SK-N-MC (cell line): ENCODE measurements around the gene TTC17.

Experiments
- DNase-seq: peaks from one replicate; pipeline ENCODE4 v3.0.0-alpha.2; 2011; ENCODE audit warnings: low read depth, low spot score
- H3K27ac ChIP-seq: fragments of 200-600 bp; sonication (generic); 2 replicates; pipeline ENCODE4 v1.5.1; 2016; ENCODE audit warnings: mixed run types
- H3K36me3 ChIP-seq: fragments of 200-600 bp; sonication (generic); 2 replicates; pipeline ENCODE4 v1.6.1; 2017; ENCODE audit warnings: antibody characterized with exemption, low read length, mixed read lengths; ENCODE audit not compliant: insufficient read depth
- H3K4me3 ChIP-seq: fragments of 200-600 bp; sonication (generic); 2 replicates; pipeline ENCODE4 v1.5.1; 2016
- H3K9ac ChIP-seq: fragments of 200-600 bp; sonication (generic); 2 replicates; pipeline ENCODE4 v1.8.0; 2017; ENCODE audit warnings: mixed run types, mixed read lengths; ENCODE audit not compliant: insufficient read length
- H3K9me3 ChIP-seq: fragments of 200-600 bp; sonication (generic); 2 replicates; pipeline ENCODE4 v1.6.1; 2017; ENCODE audit warnings: low read depth, mild to moderate bottlenecking, antibody characterized with exemption, low read length, moderate library complexity, mixed read lengths
- EZH2 ChIP-seq: fragments of 200-600 bp; sonication (generic); IDR thresholded peaks from one replicate; pipeline ENCODE4 v1.6.1; 2017; ENCODE audit warnings: antibody characterized with exemption
- FOXP2 ChIP-seq: optimal IDR thresholded peaks from 2 replicates; pipeline ENCODE3; 2011; ENCODE audit warnings: mild to moderate bottlenecking, moderate library complexity; ENCODE audit not compliant: insufficient read depth; ENCODE audit errors: extremely low read length, control extremely low read depth
- POLR2AphosphoS5 ChIP-seq: IDR thresholded peaks from 2 replicates; pipeline ENCODE4 v1.6.1; 2012; ENCODE audit warnings: mild to moderate bottlenecking, low read depth, low read length, borderline replicate concordance

Gene TTC17

DNA sequence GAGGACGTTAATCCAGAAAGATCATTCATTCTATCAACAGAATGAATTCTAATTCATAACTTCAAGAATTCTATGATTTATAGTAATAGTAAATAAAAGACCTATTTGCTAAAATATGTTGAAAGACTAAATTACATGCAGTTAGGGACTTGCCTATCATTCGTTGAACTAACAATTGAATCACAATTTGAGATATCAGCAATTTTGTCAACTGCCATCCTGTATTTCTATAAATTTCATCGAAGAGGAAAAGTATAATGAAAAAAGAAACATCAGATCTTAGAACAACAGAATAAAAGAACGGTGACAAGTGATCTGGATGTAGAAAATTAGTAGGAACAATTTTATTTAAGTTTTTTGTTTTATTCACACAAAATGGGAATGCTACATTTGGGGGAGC, 4.4 kb upstream of the TTC17 start:
- Histone ChIP-seq H3K36me3 (no peaks in the 10 kb centered on the region), H3K9ac (no peak overlapping the region), H3K9me3 (no peaks in the 10 kb centered on the region), H3K27ac (no peak overlapping the region), H3K4me3 (no peak overlapping the region)
- DNase-seq: no peak
- TF ChIP-seq EZH2 (no peak), FOXP2 (no peak), POLR2AphosphoS5 (no peak)

DNA sequence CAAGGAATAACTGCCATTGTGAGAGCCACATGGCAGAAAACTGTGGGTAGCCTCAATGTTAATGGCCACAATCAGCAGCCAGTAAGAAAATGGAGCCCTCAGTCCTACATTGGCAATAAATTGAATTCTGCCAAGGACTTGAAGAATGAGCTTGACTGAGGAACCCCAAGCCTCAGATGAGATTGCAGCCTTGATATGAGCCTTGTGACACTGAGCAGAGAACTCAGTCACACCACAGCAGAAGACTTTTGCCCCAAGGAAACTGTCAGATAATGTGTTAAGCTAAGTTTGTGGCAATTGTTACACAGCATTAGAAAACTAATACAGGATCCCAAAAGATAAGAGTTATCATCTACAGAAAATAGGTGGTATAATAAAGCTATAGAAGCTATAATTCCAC, 2.4 kb upstream of the TTC17 start:
- Histone ChIP-seq H3K9me3 (no peaks in the 10 kb centered on the region), H3K9ac (no peak overlapping the region), H3K36me3 (no peaks in the 10 kb centered on the region), H3K4me3 (no peak overlapping the region), H3K27ac (no peak overlapping the region)
- no peak for DNase-seq
- TF ChIP-seq POLR2AphosphoS5: no peak
- no peak for TF ChIP-seq EZH2
- no peak for TF ChIP-seq FOXP2

DNA sequence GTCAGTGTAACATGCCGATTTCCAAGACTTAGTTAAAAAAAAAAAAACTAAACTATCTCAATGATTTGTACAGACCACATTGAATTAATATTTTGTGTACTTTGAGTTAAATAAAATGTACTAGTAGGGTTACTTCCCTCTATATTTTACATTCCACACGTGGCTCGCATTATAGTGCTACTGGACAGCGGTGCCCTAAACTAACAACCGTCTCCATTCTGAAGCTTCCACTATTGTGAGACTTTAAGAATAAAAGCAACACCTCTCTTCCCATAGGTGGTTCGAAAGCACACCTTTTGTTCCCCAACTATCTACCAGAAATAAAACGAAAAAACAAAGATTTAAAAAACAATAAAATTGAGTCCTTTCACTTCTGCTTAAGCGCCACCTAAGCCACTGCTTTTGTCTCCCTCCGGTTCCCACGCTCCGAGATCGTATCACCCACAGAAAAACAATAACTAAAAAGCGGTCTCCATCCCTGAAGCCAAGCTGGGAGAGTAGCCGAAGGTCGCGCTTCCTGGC, 380 bp upstream of the TTC17 start:
- Histone ChIP-seq H3K4me3 (peak overlapping the region; percentile 90), H3K9ac (peak overlapping the region; percentile 94), H3K9me3 (no peaks in the 10 kb centered on the region), H3K36me3 (peaks cover 6% of the 10 kb centered on the region; the same call in 1 of the 2 replicates), H3K27ac (no peak overlapping the region)
- no peak for DNase-seq
- peak; percentile 54 for TF ChIP-seq FOXP2
- TF ChIP-seq POLR2AphosphoS5: no peak; the same call in 1 of the 2 replicates

DNA sequence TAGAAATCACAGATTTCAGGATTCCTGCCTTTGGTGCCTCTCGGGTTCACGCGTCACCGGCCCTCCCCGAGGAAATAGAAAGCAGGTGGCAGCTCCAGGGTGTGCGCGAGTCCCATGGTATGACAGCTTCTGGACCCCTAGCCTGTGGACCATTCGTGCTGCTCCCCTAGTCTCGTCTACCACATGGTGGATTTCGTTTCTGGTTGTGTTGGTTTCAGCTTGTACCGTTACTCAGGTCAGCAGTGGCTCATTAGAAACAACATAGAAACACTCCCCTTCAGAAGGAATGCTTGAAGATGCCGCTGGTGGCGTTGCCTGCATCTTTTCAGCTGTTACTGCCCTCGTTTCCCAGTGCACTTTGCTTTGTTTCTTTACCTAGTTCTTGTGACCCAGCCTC, 700 bp downstream of the TTC17 start:
- Histone ChIP-seq H3K9ac (peak overlapping the region; percentile 94), H3K9me3 (no peaks in the 10 kb centered on the region), H3K27ac (0 out of 2 replicates have a peak overlapping the region, but pooled peaks have one; percentile 70), H3K36me3 (peaks cover 11% of the 10 kb centered on the region), H3K4me3 (peak overlapping the region; percentile 90)
- no peak for DNase-seq
- TF ChIP-seq POLR2AphosphoS5 (no peak), EZH2 (no peak), FOXP2 (no peak)

DNA sequence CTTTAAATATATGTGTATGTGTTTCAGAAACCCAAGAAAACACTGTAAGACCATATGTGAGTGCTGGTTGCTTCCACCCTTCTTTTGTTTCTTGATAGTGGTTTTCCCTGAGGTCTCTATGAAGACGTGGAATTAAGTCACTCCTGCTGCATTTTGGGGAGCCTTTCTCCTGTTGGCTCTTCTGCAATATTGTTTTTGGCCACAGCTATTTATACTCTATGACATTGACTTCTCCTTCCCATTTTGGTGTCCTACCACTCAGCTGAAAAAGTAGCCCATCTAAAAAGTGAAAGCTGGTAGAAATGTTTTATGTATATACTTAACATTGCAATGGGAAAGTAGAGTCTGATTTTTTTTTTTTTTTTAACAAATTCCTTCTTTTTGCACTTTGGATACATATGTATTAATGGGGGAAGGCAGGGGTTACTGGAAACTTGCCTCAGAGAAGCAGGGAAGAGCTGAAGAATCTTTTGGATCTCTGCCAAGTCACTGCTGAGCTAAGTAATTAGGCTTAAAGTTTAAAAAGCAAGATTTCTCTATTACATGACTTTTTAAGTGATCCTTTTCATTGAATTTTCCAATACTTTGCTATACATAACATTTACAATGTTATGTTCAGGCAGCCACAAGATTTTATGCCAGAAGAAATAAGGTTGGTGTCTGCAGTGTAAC, 1.8 kb downstream of the TTC17 start:
- peak; percentile 60 for DNase-seq
- peak overlapping the region; percentile 94 for H3K9ac ChIP-seq
- no peak for TF ChIP-seq POLR2AphosphoS5
- no peak for TF ChIP-seq EZH2
- no peak for TF ChIP-seq FOXP2
- peak overlapping the region; percentile 90 for H3K4me3 ChIP-seq
- H3K27ac ChIP-seq: peak overlapping the region; percentile 75
- no peaks in the 10 kb centered on the region for H3K9me3 ChIP-seq
- H3K36me3 ChIP-seq: peaks cover 18% of the 10 kb centered on the region

DNA sequence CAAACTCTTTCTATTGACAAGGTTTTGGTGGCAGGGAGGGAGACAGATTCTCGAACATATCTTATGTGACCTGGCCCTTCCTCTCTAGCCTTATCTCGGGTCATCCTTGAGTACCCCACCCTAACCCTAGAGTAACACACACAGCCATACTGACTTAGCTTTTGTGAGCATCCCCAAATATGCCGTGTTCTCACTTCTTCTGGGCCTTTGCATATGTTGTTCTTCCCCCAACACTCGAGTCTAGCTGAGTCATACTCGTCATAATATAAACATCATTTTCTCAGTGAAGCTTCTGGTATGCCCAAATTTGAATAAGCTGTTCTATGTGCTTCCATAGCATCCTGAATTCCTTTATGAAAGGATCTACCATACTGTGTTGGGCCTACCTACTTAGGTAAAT, 8.0 kb downstream of the TTC17 start:
- Histone ChIP-seq H3K9me3 (no peaks in the 10 kb centered on the region), H3K4me3 (no peak overlapping the region), H3K9ac (no peak overlapping the region), H3K27ac (no peak overlapping the region), H3K36me3 (peaks cover 50% of the 10 kb centered on the region)
- no peak for DNase-seq
- no peak for TF ChIP-seq POLR2AphosphoS5

DNA sequence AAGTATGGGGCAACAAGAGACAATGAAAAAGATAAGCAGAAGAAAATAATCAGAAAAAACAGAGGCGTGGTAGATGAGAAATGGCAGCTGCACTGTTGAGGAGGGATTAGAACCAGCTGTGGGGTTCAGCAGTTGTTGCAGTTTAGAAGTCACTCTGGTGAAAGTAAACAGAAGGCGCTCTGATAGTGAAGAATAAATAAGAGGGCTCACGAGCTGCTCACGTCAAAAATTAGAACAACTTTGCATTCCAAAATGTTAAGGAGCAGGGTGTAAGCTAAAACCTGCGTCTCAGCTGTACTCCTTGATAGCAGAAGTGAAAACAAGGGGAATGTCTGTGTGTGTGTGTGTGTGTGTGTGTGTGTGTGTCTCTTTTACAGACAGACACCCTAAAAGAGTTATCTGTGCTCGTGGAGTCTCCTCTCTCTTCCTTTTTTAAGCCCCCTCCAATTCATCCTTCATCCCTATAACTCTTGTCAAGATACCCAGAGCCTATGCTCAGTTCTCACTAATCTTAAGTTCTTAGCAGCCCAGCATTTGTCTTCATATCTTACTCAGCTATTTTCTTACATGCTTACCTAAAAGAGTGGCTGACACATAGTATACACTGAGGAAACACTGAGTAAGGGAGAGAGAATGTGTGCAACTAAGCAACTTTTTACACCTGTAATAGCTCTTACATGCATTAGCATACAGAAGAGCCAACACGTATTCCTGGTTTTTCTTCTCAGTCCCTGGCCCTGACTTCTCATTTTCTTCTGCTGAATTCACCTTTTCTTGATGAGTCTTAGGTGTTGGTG, 8.9 kb downstream of the TTC17 start:
- Histone ChIP-seq H3K27ac (no peak overlapping the region), H3K36me3 (peaks cover 57% of the 10 kb centered on the region), H3K9me3 (no peaks in the 10 kb centered on the region), H3K4me3 (no peak overlapping the region), H3K9ac (no peak overlapping the region)
- TF ChIP-seq POLR2AphosphoS5: no peak
- no peak for TF ChIP-seq EZH2
- no peak for TF ChIP-seq FOXP2
- no peak for DNase-seq

DNA sequence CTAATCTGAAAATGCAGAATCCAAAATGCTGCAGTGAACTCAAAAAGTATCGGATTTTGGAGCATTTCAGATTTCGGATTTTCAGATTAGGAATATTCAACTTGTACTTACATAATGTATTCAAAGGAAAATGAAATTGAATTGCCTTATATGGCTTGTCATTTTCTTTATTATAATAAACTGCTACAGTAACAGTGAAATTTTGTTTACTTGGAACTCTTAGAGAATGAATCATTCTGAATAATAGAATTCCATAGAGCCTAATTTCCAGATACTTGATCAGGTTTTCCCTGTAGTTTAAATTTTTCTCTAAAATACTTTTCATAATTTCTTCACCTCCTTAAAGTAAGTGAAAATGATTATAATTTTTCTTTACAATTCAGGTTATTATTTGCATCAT, 17.3 kb downstream of the TTC17 start:
- H3K4me3 ChIP-seq: no peak overlapping the region
- H3K9me3 ChIP-seq: no peaks in the 10 kb centered on the region
- no peak overlapping the region for H3K9ac ChIP-seq
- H3K36me3 ChIP-seq: peaks cover 37% of the 10 kb centered on the region
- no peak overlapping the region for H3K27ac ChIP-seq
- TF ChIP-seq EZH2: no peak
- no peak for TF ChIP-seq FOXP2
- no peak for TF ChIP-seq POLR2AphosphoS5
- DNase-seq: no peak
